NOMO-1 (cell line): ENCODE results near the gene DMTF1.

Experiments used
- DNase-seq, 2 experiments: peaks; one replicate each; lab custom pipeline; 2025; ENCODE audit not compliant: unreplicated experiment in 2 of 2; lab: John Stamatoyannopoulos, UW

DMTF1 gene

GRCh38 chr7:87146740-87147386 lies 5.4 kb upstream of the DMTF1 start:
- DNase-seq = no peak

- no peak for DNase-seq
Observed at GRCh38 chr7:87147500-87147899, 4.8 kb upstream of the DMTF1 start.

DNA sequence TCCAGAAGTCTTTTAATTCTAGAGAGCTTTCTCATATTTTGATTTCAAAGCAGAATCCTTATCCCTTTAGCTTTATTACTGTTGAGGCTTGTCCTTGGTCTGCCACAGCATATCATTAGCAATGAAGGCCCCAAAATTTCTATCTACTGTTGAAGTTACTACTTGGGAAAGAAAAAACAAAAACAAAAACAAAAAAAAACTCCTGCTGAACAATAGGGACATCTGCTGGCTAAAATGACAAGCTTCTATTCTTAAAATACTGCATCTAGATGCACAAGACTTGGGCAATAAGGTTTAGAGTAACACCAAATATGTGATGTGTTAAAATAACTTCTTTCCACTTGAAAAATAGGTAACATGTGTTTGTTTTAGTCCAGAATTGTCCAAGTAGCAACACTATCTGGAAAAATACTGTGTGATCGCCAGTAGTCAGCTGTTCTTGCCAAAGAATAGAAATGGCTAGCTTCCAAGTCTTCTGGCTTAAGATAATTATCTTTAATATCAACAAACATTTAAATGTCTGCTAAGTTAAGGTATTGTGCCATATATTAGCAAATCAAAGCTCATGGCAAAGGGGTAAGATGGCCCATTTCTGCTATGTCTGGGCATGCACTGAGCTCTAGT lies 3.8 kb upstream of the DMTF1 start:
- peak in 1 of 2 experiments; percentile 45 for DNase-seq

DNA sequence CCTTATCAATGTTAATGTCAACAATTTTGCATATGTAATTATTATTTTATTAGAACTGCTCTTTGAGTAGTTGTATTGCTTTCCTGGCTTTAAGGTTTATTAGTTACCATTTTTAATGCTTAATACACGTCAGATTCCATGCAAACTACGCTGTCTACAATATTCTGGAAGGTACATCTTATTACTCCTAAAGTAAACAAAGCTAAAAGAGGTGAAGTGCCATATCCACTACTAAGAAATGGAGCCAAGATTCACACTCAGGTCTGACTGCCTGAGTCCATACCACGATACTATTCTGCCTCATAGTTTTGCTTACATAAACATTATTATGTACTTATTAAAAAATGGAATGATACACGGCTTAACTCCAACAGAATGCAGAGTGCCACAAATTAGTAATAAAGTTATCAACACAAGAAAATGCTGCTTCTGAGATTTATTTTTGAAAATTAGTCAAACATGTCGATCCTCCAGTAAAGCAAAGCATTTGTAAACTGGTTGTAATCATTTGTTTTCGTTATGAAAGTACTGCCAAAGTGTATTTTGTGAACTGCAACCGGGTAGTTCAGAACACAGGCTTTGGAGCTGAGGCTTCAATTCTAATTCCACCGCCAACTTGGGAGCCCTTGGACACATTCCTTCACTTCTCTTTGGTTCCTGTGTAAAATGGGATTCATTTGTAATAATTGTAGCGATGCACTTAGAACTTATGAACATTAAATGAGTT lies 1.1 kb upstream of the DMTF1 start:
- no peak for DNase-seq

- peak; percentile 69 to 93 for DNase-seq
Observed at GRCh38 chr7:87151729-87152111, 533 bp upstream of the DMTF1 start.

GRCh38 chr7:87152897-87153641 lies 816 bp downstream of the DMTF1 start:
- DNase-seq = peak; percentile 59 to 77

GRCh38 chr7:87154166-87154565 lies 1.9 kb downstream of the DMTF1 start:
- no peak for DNase-seq

DNA sequence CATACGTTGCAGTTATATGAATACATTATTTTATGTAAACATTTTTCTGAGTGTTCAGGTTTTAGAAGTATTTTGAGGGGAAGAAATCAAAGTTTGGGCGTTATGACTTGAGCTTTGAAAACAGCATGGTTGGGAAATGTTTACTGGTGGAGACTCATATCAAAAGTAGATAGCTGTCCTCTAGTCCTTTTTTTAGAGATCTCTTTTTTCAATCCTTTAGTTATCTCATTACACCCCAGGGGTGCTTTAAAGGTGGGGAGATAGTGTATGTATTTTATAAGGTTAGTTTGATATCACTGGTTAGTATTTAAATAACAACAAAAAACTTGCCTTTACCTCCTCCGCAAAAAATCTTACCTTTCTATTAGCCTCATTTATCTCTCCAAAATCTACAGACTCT lies 2.3 kb downstream of the DMTF1 start:
- DNase-seq = no peak

GRCh38 chr7:87155788-87156187 lies 3.5 kb downstream of the DMTF1 start:
- no peak for DNase-seq

GRCh38 chr7:87156709-87157108 lies 4.5 kb downstream of the DMTF1 start:
- DNase-seq = no peak

GRCh38 chr7:87159538-87159937 lies 7.3 kb downstream of the DMTF1 start:
- no peak for DNase-seq

- no peak for DNase-seq
Observed at GRCh38 chr7:87164433-87164832, 12.2 kb downstream of the DMTF1 start.

- no peak for DNase-seq
Observed at GRCh38 chr7:87170828-87171227, 18.6 kb downstream of the DMTF1 start.

- no peak for DNase-seq
Observed at GRCh38 chr7:87171282-87171934, 19.2 kb downstream of the DMTF1 start.

- no peak for DNase-seq
Observed at GRCh38 chr7:87173471-87173870, 21.2 kb downstream of the DMTF1 start.

DNA sequence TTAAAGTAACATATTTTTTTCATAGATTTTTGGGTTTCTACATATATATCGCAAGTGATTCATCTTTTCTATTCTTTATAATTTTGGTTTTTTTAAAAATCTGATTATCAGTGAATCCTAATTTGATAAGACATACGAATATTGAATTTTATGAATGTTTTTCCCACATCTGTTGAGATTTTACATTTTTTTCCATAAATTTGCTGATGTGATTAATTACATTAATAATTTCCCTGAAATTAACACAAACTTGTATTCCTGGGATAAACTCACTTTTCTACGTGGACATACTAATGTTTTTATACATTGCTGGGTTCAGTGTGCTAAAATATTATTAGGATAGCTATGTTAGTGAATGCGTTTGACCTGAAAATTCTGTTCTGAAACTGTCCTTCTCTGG lies 26.1 kb downstream of the DMTF1 start:
- no peak for DNase-seq

DNA sequence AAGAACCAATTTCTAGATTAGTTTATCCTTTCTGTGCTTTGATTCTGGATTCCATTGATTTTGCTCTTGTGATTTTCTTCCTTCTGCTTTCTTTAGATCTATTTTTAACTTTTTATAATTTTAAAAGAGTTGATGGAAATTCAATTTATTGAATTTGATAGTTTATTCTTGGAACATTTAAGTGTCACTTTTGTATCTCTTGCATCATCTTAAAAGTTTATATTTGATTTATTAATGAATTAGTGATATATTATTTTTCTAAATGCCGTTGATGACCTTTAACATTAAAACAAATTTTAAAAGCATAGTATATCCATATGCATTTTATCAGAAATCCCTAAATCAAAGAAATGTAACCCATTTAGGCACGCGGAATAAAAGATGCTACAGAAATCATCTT lies 26.9 kb downstream of the DMTF1 start:
- no peak for DNase-seq

DNA sequence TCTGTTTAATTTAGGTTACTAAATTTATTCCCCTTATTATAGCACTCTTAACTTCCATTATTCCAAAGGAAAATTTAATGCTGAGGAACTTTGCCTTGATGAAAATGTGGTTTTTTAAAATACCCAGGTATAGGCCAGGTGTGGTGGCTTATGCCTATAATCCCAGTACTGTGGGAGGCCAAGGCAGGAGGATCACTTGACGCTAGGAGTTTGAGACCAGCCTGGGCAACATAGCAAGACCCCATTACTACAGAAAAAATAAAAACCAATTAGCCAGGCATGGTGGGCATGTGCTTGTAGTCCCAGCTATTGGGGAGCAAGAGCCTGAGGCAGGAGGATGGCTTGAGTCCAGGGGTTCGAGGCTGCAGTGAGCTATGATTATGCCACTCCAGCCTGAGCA lies 34.9 kb downstream of the DMTF1 start:
- no peak for DNase-seq

DNA sequence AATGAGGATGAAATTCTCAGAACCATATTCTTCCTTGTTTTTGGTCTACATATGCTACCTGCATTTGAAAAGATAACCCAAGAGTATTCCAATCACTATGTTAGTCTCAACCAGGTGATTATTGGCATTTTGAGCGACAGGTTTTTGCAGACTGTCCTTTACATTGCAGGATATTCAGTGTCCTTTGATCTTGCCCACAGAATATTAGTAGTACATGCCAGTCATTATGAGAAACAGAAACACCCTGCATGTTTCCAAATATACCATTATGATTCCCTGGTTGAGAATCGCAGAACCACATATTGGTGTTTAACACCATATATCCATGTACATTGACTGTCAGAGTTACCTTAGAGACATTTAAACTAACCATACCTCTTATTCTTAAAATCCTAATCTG lies 36.7 kb downstream of the DMTF1 start:
- no peak for DNase-seq

DNA sequence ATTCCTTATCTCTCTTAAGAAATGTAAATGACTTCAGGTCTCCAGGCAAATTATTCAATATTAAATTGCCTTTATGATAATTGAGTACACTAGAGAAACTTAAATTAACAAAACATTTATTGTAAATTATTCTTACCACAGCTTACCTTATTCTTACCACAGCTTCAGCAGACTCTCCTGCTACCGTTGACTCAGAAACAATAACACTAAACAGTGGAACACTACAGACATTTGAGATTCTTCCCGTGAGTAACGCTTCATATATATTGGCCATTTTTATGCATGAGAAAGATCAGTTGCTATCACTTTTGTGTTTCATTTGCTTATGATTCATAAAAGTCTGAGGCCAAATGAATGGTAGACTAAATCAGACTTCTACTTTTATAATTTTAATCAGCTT lies 38.5 kb downstream of the DMTF1 start:
- DNase-seq = no peak
